ENCODE measurements around the gene HEMK1.

- TF ChIP-seq CTCF (IDR thresholded peaks at IDR 0.05) (no peak), POLR2A (IDR thresholded peaks at IDR 0.05) (no peak)
Observed at GRCh38 chr3:50620820-50621219, 51.5 kb downstream of the HEMK1 start.

Measured in esophagus squamous epithelium (tissue), 4 donors.